Measurements from ENCODE around the gene TRAK1.
"Not testable (repeated sequence)": the region's sequence is repeated elsewhere in the genome, so short reads cannot be mapped to it uniquely, and the experiment has no call there.

Gene TRAK1

DNA sequence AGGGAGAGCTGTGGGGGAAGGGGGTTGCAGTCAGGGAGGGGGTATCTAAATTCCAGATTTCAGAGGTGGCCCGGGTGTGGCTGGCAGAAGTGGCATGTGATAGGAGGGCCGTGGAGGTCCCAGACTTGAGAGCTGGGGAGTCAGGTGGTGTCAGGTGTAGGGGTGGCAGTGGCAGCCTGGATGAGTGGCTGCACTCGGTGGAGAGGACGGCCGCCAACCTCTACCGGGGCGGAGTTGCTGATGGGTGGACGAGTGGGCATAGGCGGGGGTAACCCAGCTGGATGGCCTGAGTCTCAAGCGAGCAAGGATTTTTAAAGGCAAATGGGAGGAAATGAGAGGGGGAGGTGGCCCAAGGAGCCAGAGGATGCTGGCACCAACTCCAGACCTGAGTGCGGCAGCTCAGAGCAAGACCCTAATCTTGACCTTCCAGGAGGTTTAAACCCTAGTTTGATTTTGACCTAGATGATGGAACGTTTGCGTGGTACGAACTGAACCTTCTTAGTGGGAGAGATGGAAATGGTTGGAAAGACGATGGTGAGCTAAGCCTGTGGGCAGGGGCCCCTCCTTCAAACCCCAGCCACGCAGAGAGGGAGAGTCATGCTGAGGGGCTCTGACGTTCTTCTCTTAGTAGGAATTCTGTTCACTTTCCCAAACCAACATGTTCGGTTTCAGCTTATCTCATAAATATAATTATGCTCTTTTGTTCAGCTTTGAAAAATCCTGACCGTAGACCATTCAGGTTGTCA, 8.0 kb downstream of the TRAK1 start:
- DNase-seq = no peak

DNA sequence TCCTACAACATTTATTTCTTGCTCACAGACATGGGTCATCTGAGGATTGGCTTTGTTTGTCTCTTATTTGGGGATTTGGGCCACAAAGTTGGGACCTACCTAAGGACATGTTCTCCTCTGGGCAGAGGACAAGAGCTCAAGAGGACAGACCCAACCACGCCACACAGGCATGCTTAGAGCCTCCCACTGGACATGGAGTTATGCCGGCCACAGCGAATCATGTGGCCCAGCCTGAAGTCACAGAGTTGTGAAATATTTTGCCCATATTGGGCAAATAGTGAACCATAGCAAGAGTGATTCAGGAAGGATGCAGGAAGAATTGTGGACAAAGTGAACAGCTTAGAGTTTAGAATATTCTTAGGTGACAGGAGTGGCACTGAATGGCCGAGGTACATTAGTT, 9.9 kb downstream of the TRAK1 start:
- DNase-seq = peak; percentile 63 to 71

DNA sequence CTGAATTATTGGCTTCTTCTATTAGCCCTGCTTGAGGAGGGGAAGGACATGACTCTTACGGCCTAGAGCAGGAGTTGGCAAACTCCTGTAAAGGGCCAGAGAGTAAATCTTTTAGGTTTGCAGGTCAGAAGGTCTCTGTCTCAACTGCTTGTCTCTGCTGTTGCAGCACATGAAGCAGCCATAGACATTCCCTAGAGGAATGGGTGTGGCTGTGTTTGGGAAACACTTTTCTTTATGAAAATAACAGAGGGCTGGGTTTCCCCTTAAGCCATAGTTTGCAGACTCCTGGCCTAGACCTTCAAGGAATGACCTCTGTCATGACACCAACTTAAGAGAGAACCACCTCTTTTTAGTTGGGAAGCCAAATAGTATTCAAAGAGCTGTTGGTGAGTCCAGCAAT, 10.3 kb downstream of the TRAK1 start:
- DNase-seq = no peak

DNA sequence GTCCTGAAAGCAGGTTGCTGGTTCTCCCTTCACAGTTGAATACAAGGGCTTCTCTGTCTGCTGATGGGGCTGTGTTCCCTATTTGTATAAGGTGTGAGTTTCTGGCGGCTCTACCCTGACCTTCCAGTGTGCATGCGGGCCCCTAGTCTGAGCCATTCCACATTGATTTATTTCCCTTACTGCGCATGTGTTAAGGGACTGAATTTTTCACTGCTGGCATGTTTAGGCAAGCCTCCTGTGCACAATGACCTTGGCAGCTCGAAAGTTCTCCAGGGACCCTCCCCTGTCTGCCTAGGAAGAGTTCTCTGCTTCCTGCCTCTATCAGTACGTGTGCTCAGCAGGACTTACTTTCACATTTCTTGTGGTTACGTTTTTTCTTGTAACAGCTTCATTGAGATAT, 11.4 kb downstream of the TRAK1 start:
- no peak for DNase-seq

DNA sequence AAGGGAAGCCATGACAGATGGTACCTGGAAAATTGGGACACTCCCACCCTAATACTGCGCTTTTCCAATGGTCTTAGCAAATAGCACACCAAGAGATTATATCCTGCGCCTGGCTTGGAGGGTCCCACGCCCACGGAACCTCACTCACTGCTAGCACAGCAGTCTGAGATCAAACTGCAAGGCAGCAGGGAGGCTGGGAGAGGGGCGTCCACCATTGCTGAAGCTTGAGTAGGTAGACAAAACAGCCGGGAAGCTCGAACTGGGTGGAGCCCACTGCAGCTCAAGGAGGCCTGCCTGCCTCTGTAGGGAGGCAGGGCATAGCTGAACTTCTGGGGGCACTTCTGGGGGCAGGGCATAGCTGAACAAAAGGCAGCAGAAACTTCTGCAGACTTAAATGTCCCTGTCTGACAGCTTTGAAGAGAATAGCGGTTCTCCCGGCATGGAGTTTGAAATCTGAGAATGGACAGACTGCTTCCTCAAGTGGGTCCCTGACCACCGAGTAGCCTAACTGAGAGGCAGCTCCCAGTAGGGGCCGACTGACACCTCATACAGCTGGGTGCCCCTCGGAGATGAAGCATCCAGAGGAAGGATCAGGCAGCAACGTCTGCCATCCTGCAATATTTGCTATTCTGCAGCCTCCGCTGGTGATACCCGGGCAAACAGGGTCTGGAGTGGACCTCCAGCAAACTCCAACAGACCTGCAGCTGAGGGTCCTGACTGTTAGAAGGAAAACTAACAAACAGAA, 12.9 kb downstream of the TRAK1 start:
- not testable (repeated sequence) for DNase-seq

DNA sequence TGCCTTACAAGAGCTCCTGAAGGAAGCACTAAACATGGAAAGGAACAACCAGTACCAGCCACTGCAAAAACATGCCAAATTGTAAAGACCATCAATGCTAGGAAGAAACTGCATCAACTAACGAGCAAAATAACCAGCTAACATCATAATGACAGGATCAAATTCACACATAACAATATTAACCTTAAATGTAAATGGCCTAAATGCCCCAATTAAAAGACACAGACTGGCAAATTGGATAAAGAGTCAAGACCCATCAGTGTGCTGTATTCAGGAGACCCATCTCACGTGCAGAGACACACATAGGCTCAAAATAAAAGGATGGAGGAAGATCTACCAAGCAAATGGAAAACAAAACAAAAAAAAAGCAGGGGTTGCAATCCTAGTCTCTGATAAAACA, 14.8 kb downstream of the TRAK1 start:
- not testable (repeated sequence) for DNase-seq

DNA sequence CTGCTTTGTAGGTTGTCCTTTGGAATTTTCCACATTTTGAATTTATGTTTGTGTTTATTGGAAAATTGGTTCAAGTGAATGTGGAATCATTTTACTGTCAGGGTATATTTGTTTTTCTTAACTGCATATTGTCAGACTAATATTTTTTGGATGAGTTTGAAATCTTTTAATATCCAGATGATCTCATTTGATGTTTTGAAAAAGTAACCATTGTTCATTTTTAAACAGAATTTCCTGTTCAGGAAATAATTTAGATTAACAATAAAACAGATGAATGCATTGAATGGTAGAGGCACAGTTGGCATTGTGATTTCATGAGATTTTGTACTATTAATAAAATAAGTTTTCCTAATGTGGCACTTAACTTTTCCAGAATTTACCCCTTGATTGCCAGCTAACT, 15.5 kb downstream of the TRAK1 start:
- DNase-seq = no peak

DNA sequence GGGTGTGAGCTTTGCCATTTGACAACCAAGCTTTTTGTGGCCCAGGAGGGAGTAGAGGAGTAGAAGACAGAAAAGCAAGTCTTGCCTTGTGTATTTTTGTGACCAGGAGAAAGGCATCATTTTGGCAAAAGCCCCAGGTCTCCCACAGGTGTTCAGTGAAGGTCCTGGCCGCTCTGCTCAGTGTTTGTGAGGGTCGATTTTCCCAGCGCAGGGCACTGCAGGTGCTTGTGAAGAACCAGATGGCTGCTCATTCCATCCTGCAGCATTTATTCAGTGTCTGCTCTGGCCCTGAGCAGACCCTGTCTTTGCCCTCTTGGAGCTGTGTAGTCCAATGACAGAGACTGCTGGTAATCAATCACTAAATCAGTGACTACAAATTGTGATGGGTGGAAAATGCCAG, 19.5 kb downstream of the TRAK1 start:
- DNase-seq = no peak

DNA sequence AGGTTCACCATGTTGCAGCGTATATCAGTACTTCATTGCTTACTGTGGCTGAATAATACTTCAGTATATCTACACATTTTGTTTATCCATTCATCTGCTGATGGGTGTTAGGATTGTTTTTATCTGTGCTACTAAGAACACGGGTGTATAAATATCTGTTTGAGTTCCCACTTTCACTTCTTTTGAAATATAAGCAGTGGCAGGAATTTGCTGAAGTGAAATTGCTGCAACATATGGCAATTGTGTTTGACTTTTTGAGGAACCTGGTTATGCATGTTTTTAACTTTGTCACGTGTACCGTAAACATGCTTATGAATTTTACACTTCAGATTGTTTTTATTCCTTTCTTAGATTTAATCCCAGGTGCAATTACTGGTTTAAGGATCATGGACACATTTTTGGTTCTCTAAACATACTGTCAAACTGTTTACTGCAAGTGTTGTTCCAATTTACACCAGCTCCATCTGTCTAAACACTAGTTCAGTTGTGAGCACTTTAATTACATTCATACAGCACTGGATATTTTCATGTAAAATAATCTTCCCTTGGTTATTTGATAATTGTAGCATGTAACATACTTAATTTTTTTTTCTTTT, 23.1 kb downstream of the TRAK1 start:
- no peak for DNase-seq

DNA sequence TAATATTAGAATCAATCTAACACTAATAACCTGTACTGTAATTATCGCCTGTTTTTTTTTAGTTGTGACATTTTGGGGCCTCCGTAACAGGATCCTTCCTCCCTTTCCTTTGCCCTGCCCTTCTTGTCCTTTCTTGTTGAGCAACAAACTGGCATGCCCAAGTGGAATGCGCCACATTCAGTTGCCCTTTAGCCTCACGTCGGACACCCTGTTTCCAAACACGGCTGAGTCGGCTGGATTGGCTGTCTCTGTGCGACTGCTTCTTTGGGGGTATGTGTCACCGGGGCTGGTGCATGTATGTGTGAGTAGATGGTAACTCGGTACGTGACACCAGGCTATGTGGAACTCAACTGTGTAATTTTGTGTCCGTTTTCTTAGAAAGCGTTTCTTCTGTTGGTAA, 24.1 kb downstream of the TRAK1 start:
- no peak for DNase-seq

DNA sequence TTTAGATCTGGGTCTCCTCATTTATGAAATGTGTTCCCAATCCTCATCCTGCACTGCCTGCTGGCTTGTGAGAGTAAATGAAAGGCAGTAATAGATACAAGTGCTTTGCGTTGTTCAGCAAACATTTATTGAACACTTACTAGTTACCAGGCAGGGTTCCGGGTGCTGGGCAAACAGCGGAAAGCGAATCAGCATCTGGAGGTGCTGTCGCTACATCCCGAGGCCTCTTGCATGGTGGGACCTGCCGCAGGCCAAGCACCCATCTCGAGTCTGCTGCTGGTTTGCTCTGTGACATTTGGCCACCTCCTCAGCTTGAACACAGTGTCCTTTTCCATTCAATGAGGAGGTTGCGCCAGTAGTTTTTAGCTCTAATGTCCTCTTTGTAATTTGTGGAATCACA, 24.8 kb downstream of the TRAK1 start:
- DNase-seq = no peak

DNA sequence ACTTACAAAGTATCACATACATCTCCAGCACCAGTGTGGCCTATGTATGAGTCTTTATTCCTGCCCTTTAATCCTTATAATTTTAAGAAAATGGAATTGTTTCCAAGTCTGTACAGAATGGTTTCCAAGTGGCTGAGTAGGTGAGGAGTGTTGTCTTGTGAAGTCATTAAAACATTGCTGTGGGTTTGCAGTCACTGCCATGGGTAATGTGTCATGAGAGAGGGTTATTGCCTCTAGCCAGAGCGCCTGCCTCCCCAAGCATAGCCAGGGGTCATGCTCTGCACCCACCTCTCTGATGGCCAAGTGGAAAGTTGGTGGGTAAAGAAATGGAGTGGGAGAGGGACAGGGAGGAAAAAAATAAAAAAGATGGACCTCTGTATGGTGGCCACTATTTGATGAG, 25.3 kb downstream of the TRAK1 start:
- no peak for DNase-seq

DNA sequence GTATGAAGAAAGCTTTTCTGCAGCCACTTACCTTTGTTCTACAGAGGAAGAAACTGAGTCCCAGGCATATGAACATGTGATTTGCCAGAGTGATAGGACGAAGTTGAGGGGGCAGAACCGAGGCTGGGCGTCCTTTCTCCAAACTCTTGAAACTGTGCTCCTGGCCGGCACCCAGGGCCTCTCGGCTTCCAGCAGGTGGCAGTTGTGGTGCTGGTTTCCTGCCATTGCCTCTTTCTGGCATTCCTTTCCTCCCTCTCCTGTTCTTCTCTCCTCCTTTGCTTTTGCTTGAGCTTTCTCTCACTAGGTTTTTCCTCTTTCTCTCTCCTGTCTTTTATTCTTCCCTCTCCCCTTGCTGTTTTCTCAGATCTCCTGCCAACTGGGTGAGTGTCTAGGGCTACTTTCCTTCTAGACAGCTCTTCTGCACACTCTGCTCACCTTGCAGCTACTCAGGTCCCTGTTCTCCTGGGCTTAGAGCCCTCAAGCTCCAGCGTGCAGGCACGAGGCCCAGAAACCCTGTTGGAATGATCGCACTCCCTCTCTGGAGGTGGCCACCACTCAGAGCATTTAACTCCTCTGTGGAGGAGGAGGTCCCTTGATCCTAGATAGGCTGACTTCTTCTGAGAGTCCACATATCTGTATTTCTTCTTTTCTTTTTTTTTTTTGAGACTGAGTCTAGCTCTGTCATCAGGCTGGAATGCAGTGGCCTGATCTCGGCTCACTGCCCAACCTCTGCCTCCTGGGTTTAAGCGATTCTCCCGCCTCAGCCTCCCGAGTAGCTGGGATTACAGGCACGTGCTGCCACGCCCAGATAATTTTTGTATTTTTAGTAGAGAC, 26.2 kb downstream of the TRAK1 start:
- DNase-seq = no peak

DNA sequence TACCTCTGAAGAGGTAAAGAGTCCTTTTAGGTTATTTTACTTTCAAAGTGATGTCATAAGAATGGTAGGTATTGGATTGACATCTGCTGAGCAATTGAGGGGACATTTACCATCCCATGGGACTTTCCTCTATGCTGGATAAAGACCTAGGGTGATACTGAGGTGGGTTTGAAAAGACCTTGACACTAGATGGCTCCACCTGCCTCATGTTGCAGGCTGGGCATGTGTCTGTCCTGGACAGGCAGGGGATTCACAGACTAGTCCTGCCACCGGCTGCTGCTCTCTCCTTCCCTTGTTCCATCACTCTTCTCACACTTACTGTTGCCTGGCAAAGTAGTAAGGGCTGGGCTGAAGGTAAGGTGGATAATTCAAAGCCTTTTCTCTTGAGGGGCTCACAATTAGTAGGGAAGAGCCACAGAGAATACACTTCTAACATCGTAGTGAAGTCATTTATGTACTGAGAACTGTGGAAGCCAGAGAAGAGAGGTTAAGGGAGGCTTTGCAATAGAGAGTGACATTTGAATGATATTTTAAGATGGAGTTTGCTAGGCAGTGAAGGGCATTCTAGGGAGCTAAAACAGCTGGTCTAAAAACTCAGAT, 27.7 kb downstream of the TRAK1 start:
- peak; percentile 31 to 33 for DNase-seq

DNA sequence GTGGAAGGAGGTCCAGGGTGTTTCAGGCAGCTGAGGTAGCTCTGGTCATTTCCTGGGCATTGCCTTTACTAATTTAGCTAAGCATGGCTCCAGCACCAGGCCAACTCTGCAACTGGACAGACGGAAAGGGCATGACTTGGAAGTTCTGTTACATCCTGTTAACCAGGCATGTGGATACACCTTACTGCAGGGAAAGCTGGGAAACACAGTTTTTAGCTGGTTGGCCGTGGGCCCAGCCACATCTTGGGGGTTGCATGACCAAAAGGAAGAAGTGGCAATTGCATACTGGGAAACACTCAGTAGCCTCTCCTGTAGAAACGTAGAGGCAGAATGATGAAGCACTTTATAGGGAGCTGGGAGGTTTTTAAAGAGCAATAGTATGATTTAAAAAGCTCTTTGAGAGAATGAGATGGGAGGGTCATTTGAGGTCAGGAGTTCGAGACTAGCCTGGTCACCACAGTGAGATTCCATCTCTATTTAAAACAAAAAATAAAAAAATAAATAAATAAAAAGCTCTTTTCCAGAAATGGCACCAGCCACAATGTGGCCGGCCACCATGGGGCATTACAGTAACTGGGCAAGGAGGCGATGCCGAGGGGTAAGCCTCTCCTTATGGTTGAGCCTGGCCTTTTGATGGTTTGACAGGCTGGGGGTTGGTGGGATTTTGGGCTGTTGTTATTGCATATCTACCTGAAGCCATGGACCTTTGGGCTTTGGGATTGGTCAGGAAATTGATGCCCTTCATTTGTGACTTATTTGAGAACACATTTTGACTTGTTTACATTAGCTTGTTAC, 28.6 kb downstream of the TRAK1 start:
- peak; percentile 71 to 73 for DNase-seq

DNA sequence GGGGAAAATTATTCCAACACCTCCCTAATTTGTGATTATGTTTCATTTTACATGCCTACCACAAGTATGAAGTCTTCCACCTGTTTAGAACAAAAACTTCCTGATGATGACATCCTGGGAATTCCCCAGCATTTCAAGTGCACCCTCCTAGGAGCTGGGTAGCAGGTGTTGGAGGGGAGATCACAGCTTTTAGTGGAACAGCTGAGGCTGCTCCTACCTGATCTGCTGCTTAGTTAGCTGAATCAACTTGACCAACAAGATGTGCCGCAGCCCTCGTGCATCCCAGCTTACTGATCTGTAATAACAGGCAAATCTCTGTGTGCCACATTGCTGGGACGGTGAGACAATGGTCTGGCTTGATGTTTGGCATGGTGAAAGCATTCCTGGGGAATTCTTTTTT, 29.7 kb downstream of the TRAK1 start:
- no peak for DNase-seq

DNA sequence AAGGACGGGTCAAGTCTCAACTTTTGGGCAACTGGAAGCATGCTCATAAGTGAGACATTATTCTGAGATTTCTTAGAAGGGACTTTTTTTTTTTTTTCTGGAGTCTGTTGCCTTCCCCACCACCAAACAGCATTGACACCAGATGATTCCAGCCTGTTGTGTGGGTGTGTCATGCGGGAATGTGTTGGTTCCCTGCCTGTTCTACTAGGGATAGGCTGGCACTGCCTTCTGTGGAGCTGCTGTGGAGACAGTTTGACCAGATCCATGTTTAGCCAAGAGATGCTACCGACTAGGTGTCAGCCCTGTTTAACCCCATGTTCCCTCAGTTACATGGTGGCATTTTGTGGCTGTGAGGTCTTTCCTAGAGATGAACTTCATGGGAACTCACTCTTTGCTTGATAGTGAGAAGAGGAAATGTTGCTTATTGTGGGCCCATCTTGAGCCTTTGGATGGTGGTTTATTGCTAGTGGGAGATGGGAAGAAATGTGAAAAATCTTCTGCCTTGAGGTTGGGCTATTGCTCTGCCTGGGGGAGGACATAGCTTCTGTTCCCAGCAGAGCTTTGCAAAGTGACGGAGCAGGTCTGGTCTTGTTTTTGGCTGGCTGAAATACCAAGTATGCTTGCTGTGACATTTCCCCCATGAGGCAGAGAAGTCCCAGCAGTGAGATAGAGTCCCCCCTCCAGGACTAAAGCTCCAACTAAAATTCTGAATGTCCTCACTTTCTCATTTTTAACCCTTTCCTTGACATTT, 31.3 kb downstream of the TRAK1 start:
- no peak for DNase-seq

DNA sequence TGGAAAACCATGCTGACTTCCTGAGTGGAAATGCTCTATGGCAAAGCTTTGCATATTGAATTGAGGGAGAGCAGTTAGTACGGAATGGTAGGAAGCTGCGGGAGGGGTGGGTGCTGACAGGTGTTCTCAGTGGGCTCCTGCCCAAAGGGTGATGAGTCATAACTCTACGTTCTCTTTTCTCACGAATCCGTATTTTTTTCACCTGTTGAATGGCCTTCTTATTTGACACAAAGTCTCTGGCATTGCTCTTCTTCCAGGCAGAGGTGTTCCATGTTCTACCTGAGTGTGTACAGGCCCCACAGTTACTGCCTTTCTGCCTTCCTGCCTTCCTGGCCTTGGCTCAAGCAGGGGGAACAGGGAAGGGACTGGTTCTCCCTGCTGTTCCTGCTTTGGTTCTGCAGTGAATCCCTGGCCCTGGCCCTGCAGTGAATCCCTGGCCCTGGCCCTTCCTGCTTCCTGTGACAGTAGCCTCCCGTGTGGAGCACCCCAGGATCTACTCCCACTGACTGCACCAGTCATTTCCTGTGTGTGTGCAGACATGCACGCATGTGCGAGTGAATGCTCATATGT, 31.9 kb downstream of the TRAK1 start:
- DNase-seq = no peak

DNA sequence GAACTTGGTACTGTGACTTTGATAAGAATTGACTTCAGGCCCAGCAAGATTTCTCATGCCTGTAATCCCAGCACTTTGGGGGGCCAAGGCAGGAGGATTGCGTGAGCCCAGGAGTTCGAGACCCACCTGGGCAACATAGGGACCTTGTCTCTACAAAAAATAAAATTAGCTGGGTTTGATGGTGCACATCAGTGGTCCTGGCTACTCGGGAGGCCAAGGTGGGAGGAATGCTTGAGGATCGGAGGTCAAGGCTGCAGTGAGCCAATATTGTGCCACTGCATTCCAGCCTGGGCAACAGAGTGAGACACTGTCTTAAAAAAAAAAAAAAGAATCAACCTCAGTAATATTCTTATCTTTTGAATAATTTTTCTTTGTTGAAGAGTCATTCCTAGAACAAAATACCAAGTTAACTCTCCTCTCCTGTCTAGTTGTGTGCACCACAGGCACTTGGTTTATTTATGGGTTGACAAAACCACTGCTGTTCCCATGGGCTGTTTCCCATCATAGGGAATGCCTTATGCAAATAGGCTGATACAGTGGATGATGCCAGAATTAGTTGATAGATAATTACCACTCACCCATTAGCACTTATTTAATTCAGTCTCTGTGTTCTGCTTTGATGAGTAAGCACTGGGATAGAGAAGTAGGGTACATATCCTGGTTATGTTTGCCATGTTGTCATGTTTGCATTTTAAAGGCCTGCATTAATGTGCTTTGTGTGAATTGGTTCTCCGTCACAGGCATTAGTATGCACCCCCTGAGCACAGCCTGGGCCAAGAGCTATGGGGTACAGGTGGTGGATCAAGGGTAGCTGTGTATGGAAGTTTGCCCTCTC, 32.9 kb downstream of the TRAK1 start:
- no peak for DNase-seq

DNA sequence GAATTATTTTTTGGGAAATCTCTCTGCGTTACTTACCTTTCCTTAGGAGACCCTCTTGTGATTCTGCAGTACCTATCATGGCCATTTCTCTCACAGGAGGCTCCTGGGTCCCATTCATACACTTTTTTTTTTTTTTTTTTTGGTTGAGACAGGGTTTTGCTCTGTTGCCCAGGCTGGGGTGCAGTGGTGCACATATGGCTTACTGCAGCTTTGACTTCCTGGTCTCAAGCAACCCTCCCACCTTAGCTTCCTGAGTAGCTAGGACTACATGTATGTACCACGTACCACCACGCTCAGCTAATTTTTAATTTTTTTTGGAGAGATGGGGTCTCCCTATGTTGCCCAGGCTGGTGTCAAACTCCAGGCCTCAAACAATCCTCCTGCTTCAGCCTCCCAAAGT, 36.1 kb downstream of the TRAK1 start:
- DNase-seq = no peak
